ENCODE measurements around the gene C2CD4D. TPM values are rescaled to one million over a fixed set of nuclear protein-coding genes. Genes with fewer than 3 reads are reported as not detected.

C2CD4D gene
- total and polyA plus RNA-seq, 2 of the 13 experiments (the other 11 are each of a cell fraction or from before 2014, with no cell fraction given), result not detected

DNA sequence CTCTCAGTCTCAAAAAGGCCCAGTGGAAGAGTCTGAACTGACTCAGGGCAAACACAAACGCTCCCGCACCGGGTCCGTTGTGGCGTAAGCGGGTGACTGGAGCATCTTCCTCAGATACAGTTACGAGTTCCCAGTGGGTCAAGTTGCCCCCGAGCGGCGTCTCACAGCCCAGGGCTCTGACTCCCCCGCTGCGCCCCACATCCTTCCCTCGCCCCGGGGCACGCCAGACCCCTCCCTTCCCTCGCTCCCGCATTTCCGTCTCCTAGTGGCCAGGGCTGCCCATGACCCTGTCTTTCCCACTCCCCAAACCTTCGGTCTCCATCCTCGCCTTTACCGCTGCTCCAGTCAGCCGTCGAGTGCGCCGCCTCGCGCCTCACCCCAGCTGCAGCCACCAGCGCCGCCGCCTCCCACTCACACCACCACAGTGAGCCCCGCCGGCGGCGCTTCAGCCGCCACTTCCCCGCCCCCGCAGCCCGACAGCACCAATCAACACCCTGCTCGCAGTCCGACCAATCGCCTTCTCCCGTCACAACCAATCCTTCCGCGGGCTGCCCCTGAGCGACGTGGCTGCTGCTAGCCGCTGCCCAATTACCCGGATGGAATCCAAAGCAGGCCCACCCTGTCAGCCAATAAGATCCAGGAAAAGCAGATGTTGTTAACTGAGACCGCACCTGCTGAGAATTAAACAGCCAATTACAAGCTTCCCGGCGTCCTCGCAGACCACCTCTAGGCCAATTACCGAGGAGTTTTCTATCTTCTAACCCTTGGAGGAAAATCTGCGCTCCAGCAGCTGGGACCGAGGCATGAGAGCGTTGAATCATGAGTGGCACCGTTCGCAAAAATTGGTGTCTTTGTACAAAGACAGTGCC lies 49.3 kb downstream of the C2CD4D start, which contains the start of gene TDRKH (continued):
- 0 out of 2 replicates have a peak, but pooled peaks have one; percentile 17 for TF ChIP-seq MIER3 (CRISPR knock-in tag; IDR thresholded peaks at IDR 0.05; ENCODE audit: borderline replicate concordance)
- TF ChIP-seq ZNF343 (CRISPR knock-in tag; IDR thresholded peaks at IDR 0.05), result 0 out of 2 replicates have a peak, but pooled peaks have one; percentile 46
- TF ChIP-seq, protein P1, sequence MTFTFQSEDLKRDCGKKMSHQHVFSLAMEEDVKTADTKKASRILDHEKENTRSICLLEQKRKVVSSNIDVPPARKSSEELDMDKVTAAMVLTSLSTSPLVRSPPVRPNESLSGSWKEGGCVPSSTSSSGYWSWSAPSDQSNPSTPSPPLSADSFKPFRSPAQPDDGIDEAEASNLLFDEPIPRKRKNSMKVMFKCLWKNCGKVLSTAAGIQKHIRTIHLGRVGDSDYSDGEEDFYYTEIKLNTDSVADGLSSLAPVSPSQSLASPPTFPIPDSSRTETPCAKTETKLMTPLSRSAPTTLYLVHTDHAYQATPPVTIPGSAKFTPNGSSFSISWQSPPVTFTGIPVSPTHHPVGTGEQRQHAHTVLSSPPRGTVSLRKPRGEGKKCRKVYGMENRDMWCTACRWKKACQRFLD (CRISPR knock-in tag; IDR thresholded peaks at IDR 0.05; ENCODE audit: borderline replicate concordance), result peak; percentile 77; the same call in 1 of the 2 replicates
- peak; percentile 29; the same call in 1 of the 2 replicates for TF ChIP-seq ELF3 (CRISPR knock-in tag; IDR thresholded peaks at IDR 0.05)
- TF ChIP-seq ARNTL (CRISPR knock-in tag; IDR thresholded peaks at IDR 0.05), result peak; percentile 77
- TF ChIP-seq, protein P2, sequence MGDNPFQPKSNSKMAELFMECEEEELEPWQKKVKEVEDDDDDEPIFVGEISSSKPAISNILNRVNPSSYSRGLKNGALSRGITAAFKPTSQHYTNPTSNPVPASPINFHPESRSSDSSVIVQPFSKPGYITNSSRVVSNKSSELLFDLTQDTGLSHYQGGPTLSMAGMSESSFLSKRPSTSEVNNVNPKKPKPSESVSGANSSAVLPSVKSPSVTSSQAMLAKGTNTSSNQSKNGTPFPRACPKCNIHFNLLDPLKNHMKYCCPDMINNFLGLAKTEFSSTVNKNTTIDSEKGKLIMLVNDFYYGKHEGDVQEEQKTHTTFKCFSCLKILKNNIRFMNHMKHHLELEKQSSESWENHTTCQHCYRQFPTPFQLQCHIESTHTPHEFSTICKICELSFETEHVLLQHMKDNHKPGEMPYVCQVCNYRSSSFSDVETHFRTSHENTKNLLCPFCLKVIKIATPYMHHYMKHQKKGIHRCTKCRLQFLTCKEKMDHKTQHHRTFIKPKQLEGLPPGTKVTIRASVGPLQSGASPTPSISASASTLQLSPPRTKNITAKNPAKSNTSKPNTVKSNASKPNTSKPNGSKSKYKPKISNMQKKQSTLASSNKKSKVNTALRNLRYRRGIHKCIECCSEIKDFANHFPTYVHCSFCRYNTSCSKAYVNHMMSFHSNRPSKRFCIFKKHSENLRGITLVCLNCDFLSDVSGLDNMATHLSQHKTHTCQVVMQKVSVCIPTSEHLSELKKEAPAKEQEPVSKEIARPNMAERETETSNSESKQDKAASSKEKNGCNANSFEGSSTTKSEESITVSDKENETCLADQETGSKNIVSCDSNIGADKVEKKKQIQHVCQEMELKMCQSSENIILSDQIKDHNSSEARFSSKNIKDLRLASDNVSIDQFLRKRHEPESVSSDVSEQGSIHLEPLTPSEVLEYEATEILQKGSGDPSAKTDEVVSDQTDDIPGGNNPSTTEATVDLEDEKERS (CRISPR knock-in tag; IDR thresholded peaks at IDR 0.05), result peak; percentile 69; the same call in 1 of the 2 replicates
- TF ChIP-seq, protein P3, sequence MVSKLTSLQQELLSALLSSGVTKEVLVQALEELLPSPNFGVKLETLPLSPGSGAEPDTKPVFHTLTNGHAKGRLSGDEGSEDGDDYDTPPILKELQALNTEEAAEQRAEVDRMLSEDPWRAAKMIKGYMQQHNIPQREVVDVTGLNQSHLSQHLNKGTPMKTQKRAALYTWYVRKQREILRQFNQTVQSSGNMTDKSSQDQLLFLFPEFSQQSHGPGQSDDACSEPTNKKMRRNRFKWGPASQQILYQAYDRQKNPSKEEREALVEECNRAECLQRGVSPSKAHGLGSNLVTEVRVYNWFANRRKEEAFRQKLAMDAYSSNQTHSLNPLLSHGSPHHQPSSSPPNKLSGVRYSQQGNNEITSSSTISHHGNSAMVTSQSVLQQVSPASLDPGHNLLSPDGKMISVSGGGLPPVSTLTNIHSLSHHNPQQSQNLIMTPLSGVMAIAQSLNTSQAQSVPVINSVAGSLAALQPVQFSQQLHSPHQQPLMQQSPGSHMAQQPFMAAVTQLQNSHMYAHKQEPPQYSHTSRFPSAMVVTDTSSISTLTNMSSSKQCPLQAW (CRISPR knock-in tag; IDR thresholded peaks at IDR 0.05), result peak; percentile 75
- TF ChIP-seq RARA (CRISPR knock-in tag; IDR thresholded peaks at IDR 0.05), result peak; percentile 34; the same call in 1 of the 2 replicates
- TF ChIP-seq ZNF329 (CRISPR knock-in tag; IDR thresholded peaks at IDR 0.05; ENCODE audit: low read depth), result no peak
- no peak for TF ChIP-seq ADNP (CRISPR knock-in tag; IDR thresholded peaks at IDR 0.05)
- TF ChIP-seq KLF11 (CRISPR knock-in tag; IDR thresholded peaks at IDR 0.05), result no peak; the same call in none of the 2 replicates
- TF ChIP-seq ZNF546 (CRISPR knock-in tag; conservative IDR thresholded peaks at IDR 0.05), result peak; percentile 92
- TF ChIP-seq NFYB (CRISPR knock-in tag; IDR thresholded peaks at IDR 0.05), result peak; percentile 98
- no peak for TF ChIP-seq ZEB1 (IDR thresholded peaks at IDR 0.05; ENCODE audit: insufficient replicate concordance, low read depth)
- peak; percentile 57; the same call in 1 of the 2 replicates for TF ChIP-seq IRF2 (CRISPR knock-in tag; IDR thresholded peaks at IDR 0.05)
- TF ChIP-seq, protein P4, sequence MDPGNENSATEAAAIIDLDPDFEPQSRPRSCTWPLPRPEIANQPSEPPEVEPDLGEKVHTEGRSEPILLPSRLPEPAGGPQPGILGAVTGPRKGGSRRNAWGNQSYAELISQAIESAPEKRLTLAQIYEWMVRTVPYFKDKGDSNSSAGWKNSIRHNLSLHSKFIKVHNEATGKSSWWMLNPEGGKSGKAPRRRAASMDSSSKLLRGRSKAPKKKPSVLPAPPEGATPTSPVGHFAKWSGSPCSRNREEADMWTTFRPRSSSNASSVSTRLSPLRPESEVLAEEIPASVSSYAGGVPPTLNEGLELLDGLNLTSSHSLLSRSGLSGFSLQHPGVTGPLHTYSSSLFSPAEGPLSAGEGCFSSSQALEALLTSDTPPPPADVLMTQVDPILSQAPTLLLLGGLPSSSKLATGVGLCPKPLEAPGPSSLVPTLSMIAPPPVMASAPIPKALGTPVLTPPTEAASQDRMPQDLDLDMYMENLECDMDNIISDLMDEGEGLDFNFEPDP (CRISPR knock-in tag; conservative IDR thresholded peaks at IDR 0.05), result no peak
- TF ChIP-seq, protein P5, sequence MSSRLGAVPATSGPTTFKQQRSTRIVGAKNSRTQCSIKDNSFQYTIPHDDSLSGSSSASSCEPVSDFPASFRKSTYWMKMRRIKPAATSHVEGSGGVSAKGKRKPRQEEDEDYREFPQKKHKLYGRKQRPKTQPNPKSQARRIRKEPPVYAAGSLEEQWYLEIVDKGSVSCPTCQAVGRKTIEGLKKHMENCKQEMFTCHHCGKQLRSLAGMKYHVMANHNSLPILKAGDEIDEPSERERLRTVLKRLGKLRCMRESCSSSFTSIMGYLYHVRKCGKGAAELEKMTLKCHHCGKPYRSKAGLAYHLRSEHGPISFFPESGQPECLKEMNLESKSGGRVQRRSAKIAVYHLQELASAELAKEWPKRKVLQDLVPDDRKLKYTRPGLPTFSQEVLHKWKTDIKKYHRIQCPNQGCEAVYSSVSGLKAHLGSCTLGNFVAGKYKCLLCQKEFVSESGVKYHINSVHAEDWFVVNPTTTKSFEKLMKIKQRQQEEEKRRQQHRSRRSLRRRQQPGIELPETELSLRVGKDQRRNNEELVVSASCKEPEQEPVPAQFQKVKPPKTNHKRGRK (CRISPR knock-in tag; IDR thresholded peaks at IDR 0.05), result no peak
- TF ChIP-seq, protein P6, sequence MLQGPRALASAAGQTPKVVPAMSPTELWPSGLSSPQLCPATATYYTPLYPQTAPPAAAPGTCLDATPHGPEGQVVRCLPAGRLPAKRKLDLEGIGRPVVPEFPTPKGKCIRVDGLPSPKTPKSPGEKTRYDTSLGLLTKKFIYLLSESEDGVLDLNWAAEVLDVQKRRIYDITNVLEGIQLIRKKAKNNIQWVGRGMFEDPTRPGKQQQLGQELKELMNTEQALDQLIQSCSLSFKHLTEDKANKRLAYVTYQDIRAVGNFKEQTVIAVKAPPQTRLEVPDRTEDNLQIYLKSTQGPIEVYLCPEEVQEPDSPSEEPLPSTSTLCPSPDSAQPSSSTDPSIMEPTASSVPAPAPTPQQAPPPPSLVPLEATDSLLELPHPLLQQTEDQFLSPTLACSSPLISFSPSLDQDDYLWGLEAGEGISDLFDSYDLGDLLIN (CRISPR knock-in tag; IDR thresholded peaks at IDR 0.05; ENCODE audit: borderline replicate concordance), result no peak; the same call in 1 of the 2 replicates

Data from HepG2 (cell line).